Measurements from ENCODE around the gene MRPL23. TPM values are rescaled to one million over a fixed set of nuclear protein-coding genes. Genes with fewer than 3 reads are reported as not detected.

MRPL23 gene
- total RNA-seq, 2 donors from 2014 or later, result 42.8 to 77.1 TPM

DNA sequence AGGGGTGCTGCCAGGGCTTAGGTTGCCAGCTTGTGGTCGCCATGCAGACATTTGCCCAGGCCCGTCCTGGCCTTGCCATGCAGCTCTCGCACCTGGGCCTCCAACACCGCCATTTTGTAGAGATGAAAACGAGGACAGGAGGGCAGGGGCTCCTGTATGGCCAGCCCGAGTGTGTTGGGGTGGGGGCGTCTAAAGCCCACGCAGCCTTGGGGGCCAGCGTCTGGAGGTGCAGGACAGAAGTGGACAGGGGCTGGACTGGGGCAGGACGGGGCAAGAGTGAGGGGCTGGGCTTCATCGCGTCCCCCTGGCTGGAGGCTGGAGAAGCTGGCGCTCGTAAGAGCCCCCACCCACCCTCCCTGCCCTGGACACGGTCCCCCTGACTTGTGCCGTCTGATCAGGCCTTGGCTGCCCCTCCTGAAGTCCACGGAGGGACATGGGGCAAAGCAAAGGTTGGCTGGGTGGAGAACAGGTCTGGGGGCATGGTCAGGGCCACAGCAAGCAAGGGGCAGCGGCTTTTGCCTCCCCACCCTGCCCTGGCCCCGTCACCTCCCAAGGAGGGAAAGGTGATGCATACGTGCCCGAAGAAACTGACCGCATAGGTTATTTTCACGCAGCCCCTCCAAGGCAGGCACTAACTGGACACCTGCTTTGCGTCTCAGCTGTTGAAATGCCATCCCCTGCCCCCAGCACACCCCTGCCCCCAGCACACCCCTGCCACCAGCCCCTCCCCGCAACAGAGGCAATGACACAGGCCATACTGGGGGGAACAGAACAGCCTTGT is 26.8 kb upstream of the MRPL23 start:
- intact Hi-C loops (cut with DNase I), result no loop called here
- ATAC-seq (no peak), DNase-seq (no peak)

DNA sequence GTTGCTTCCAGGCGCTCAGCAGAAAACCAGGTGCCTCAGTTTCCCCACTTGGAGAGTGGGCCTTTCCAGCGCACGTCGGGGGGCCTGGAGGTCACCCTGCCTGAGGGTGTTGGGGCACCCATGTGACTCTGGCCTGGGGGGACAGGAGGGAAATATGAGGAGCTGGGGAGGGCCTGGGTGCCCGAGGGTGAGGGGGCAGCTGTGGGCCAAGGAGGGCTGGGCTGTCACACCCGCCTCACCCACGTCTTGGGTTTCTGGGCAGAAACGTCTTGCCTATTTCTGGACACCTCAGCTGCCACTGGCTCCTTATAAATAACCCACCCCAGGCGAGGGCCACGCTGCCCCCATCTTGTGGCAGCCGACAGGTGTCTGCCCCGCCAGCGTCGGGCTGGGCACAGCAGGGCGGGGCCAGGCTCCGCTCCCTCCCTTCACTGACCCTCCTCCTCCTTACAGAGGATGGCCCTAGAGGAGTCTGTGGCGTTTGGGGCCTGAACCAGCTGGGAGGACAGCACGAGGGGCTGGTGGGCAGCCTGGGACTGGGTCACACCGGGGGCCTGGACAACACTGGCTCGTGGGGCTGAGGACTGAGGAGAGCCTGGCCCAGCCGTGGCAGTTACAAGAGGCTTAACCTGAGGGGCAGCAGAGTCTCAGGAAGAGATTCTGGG is 26.1 kb upstream of the MRPL23 start:
- ATAC-seq, result peak in 1 of 2 donors; percentile 1
- no peak for DNase-seq
- intact Hi-C loops (cut with DNase I), result no loop called here

DNA sequence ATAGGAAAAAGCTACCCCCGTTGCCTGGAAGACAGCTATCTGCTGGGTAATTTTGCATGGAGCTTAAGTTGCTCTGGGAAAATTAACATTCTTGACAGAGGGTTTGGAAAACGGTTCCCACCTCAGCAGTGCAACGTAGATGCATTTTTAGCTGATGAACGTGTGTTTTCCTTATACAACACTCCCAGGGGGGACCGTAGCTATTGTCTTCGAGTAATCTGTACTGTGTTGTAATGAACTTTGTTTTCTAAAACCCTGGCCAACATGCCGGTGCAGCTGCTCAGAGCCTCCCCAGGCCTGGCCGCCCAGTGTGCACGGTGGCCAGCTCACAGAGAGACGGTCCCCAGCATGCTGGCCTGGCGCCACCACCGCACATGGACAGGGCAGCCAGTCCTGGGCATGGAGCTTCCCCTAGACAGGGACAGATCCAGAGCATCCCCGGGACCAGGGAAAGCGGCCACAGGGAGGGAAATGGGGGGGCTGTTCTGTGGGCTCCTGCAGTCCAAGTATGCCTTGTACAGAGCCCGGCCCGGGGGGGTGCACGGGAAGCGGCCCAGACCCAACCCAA is 25.5 kb upstream of the MRPL23 start:
- DNase-seq (peak; percentile 63), ATAC-seq (peak; percentile 2 to 58)
- intact Hi-C loops (cut with DNase I), result no loop called here

DNA sequence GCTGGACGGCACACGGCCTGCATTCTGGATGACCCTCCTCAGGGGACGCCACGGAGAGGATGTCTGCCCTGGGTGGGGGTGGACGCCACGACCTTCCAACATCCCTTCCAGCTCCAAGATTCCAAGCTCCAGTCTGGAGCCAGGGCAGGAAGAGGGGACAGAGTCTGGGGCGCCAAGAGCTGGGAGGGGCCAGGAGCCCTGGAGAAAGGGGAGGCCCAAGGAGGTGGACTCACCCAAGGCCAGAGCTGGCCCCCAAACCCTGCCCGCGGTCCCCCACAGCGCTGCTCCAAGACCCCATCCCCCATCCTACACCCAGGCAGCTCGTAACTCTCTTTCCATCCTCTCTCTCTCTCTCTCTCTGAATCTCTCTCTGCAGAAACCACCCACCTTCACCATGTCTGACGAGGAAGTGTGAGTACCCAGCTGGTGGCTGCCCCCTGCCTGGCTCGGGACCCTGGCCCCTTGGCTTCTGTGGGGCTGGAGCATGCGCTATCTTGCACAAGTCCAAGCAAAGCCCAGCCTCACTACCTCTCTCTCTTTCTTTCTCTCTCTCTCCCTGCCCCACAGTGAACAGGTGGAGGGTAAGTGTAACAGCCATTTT is 24.6 kb upstream of the MRPL23 start:
- DNase-seq, result no peak
- ATAC-seq, result peak; percentile 8 to 27

DNA sequence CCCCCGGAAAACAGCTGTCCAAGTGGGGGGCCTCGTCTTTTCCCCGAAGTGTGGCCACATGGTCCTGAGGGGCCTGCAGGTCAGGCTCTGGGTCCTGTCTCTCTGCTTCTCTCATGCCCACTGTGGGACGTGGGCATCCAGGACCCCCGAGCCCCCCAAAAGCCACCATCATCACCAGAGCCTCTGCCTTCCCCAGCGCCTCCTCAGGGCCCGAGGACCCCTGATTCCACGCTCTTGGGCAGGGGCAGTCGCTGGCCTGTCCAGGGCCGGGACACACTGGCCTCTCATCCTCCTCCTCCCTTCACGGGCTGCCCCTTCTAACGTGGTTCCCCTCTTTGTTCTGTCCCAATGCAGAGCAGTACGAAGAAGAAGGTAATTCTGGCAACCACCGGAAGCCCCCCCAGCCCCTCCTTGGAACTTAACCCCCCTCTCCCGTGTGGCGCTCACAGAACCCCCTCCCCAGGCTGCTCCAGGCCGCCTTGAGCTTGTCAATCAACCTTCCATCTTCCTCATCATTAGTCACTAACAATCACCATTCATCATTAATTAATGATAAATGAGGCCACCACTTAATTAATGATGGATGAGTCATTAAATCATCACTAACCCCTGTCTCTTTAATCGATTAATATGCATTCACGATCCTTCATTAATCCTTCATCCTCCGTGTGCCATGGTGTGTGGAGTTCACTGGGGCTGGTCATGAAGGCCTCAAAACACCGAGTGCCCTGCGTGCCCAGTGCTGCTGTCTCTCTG is 23.8 kb upstream of the MRPL23 start:
- no peak for ATAC-seq
- DNase-seq, result no peak
- intact Hi-C loops (cut with DNase I), result no loop called here

More for the DNA sequence above, 24.6 kb upstream of the MRPL23 start:
- intact Hi-C loops (cut with DNase I), result no loop called here

DNA sequence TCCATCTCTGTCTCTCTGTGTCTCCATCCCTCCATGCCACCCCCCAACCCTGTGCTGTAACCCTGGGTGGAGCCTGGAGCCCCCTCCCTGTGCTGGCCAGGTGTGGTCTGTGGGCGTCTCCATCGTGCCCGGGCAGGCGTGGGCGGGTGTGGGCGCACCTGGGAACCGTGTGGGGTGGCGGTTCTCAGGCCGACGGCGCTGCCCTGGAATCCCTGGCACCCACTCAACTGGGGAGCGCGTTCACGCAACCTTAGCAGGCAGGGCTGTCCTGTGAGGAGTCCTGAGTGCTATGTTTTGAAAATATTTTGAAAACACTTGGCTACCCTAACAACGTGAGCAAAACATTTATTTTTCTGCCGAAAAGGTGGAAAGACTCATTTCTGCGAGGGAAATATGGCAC is 23.0 kb upstream of the MRPL23 start:
- intact Hi-C loops (cut with DNase I), result no loop called here

DNA sequence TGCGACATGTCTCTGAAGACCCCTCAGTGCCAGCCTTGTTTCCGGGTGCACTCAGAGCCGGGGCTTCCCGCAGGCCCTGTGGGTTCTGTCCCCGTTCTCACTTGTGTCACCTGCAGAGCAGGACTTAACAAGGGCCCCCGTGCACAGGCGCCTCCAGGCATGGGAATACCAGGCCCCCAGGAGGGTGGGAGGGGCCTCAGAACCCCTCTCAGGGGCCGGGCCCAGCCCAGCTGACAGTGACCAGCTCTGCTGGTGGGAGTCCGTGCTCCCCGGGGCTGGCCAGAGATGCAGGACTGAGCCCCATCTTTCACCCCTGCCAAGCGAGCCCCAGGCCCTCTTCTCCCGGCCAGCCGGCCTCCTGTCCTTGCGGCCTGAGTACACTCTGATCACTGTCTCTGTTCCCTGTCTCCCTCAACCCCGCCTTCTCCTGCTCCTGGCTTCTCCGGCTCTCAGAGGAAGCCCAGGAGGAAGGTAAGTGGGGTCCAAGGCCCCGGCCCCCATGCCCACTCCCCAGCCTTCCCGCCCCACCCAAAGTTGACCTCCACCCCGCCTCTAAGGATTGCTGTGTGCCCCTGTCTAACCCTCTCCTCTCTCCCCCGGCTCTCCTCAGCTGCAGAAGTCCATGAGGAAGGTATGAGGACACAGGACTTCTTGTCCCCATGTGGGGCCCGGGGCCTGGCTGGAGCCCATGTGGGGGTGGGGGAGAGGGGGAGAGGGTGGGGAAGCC is 22.3 kb upstream of the MRPL23 start:
- intact Hi-C loops (cut with DNase I), result no loop called here
- no peak for ATAC-seq
- no peak for DNase-seq

More for the DNA sequence above, 23.0 kb upstream of the MRPL23 start:
- DNase-seq (no peak), ATAC-seq (no peak)

DNA sequence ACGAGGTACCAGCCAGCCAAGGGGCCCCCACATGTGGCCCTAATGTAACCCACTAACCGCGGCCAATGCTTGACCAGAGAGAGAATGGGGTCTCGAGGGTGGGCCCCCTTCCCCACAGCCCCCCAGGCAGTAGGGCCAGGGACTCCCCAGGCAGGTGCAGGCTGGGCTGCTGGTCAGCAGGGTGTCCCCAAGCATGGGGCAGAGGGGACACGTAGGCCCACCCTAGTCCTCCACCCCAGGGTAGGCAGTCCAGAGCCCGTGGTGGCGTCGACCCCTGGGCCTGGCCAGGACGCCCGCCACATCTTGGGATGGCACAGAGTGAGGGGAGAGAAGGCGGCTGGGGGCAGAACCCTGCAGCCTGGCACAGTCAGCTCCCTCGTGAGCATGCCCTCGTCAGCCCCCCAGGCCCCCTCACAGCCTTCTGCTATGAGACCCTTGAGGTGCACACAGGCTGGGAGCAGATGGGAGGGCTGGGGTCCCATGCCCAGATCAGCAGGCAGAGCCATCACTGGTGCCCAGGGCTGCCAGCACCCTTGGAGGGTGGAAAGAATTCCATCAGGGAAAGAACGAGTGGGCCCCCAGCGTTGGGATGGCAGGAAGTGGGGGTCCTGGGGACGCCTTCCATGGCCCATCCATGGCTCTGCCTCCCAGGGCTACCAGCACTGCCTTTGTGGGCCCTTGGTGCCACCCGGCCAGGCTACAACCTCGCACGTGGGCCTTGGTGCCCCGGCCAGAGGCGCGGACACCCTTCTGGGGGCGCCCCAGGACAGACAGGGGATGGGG is 21.6 kb upstream of the MRPL23 start:
- DNase-seq (no peak), ATAC-seq (no peak)
- intact Hi-C loops (cut with DNase I), result no loop called here

DNA sequence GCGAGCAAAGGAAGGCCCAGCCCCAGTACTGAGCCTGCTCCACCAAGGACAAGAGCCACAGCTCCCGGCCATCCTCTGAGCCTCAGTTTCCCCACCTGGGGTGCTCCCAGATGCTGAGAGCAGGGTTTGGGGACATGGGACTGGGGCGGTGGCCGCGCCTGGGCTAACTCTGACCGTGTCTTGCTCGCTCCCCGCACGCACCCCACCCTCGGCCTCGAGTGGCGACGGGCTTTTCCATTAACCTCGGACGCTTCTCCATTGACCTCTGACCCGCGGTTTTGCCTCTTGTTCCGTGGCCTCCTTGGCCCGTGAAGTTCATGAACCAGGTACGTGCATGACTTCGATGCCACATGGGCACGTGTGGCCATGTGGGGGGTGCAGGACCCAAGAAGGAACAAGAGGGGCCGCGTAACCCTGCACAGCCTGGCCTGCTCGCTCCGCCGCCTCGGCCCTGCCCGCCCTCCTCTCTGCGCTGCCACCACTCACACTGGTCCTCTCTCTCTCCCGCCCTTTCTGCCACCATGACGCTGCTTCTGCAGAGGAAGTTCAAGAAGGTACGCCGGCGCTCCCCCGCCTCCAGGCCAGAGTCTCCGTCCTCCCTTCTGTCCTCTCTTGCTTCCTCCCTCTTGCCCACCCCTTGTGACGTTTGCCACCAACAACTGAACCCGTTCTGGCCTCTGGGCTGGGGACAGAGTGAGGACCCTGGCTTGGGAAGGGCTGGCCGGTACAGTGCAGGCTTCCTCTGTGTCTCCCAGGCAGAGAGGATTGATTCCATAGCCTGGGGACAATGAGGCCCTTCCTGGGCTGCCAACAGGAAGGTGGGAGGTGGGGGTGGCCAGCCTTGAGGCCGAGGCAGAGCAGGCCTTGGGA is 20.7 kb upstream of the MRPL23 start:
- ATAC-seq, result no peak
- intact Hi-C loops (cut with DNase I), result no loop called here
- DNase-seq, result no peak

DNA sequence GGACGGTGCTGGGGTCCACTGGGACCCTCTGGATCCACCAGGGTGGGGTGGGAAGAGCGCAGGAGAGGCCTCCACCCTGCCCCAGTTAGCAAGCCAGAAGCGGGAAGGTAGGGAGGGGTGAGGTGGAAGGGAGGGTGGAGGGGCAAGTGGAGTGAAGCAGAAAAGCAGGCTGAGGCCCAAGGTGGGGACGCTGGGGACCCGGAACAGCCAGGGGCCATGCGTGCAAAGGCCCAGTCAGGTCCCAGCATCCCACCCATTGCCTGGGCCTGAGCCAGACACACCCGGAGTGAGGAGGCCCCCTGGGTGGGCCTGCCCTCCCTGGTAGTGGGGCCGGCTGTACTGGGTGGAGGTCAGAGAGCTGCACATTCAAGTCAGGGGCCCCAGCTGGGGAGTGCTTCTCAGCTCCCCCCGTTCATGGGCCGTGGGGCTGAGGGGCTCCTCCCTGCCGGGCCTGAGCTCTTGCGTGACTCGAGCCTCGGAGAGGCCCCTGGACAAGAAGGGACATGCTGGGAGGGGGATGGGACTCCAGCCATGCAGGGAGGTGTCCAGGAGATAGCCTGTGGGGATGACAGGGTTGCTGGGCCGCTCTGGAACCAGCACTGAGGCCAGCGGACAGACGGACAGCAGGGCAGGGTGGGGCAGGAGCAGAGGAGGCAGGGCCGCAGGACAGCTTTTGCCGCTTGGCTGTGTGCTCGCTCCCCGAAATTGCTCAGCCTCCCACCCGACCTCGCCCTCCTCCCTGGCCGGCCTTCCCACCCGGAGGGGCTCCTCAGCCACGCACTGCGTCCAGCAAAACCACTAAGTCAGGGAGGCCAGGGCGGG is 19.9 kb upstream of the MRPL23 start:
- DNase-seq, result no peak
- ATAC-seq, result peak; percentile 23 to 25
- intact Hi-C loops (cut with DNase I), result no loop called here

DNA sequence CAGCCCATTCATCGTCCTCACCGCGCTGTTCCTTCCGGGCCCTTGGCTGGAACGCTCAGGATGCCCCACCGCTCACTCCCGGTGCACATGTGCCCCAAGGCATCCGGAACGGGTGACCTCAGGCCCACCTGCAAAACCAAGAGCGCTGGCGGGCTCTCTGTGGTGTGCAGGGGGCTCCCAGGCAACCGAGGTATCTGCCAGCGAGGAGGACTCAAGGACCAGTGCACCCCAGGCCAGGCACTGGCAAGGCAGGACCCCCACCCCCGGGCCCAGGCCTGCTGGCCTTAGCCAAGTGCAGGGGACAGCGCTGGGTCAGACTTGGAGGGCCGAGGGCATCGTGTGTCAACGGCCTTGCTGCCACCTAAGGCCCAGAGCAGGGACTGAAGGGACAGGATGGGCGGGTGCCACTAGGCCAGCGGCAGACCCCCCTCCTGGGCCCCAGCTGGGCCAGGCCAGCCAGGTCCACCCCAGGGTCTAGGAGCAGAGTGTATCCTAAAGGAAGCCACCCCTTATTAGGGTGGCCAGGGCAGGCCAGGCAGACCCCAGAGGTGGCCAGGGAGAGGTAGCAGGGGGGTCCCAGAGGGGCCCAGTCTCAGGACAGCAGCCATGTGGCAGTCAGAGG is 19.2 kb upstream of the MRPL23 start:
- ATAC-seq (peak; percentile 2 to 6), DNase-seq (no peak)
- intact Hi-C loops (cut with DNase I), result no loop called here

DNA sequence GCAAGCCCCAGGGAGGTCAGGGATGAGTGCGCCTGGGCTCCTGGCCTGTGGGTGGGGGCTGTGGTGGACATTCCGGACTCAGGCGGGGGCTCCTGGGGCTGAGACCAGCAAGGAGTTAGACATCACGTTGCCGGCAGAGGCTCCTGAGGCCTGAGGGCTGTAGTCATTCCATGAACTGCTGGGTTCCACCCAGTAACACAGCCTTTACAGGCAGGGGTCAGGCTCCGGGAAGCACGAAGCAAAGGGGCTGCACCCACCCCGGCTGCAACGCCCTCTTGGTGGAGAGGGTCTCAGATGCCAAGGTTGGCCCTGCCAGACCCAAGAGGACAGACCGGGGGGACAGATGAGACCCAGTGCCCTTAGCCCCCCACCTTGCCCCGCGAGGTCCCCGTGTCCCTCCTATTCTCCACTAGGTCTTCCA is 18.7 kb upstream of the MRPL23 start:
- intact Hi-C loops (cut with DNase I), result no loop called here
- ATAC-seq (no peak), DNase-seq (no peak)

DNA sequence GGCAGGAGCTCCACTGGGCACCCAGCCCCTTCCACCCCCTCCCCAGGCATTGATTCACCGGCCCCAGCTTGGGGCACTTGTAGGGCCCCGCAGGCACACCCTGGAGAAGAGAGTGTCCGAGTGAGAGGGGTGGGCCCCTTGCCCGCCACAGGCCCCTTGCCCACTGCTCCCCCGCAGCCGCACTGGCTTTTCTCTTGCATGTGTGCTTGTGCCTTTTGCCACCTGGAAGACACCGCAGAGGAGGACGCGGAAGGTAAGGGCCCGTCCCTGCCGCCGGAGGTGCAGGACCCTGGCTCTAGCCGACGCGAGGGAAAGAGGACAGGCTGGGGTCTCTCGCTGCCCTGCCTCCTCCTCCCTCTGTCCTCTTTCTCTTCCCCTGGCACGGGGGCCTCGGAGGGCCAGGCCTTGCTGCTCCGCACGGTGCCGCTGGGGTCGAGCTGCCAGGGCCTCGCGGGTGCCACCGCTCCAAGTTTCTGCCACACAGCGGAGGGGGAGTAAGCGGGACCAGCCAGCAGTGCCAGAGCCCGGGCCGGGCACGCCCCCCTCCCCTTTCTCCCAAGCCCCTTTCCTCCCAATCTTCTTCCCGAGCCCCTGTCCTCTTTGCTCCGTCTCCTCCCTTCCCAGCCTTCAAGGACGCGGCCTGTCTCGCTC is 18.1 kb upstream of the MRPL23 start:
- intact Hi-C loops (cut with DNase I), result no loop called here
- ATAC-seq (no peak), DNase-seq (no peak)

DNA sequence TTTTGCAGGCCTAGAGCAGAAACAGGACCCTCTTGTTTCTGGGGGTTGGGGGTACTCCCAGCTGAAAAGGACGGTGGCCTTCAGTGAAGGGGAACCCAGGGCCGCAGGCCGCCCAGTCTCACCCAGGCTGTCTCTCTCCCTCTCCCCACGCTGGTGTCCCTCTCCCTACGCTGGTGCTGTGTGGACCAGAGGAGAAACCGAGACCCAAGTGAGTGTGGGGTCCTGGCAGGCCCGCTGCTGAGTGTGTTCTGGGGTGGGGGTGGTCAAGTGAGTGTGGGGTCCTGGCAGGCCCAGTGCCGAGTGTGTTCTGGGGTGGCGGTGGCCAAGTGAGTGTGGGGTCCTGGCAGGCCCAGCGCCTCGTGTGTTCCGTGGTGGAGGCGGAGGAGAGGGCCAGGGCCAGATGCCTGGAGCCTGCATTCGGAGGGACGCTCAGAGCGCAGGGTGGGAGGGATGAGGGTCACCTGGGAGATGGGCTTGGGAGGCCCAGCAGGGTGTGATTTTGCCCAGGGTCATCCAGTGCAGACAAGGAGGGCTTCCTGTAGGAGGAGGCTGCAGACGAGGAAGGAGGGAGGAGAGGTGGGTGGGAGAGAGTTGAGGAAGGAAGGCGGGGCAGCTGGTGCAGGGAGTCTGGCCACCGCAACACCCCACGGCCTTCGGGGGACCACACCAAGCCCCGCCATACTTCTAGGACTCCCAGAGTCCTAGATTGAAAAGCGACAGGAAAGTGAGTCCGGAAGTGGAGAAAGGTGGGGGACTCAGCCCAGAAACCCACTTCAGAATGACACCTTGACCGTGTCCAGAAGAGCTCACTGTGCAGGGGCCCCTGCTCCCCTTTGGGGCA is 17.3 kb upstream of the MRPL23 start:
- DNase-seq (no peak), ATAC-seq (no peak)
- intact Hi-C loops (cut with DNase I), result no loop called here

DNA sequence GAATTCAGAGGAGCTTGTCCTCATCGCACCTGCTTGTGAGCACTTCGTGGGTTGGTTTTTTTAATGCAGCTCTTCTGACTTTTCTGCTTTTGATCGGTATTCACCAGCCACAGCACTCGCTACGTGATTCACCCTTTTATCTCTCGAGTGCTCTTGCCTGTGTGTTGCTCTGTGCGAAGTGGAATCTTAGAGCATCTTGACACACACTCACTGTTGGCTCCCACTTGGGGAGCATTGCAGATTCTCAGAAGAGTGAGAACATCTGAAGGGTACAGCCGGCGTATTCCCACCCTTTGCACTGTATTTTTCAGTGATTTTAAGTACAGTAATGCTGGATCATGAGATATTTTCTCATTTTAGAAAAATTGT is 16.7 kb upstream of the MRPL23 start:
- intact Hi-C loops (cut with DNase I), result no loop called here
- ATAC-seq (no peak), DNase-seq (no peak)
